DOHH2 (cell line): Measurements from ENCODE around the gene JUN.

Source experiments
- H3F3A ChIP-seq: fragments of 200-600 bp; sonication (generic), shearing (Covaris generic); 2 replicates; pipeline ENCODE4 v1.6.0; 2016; ENCODE audit warnings: antibody characterized with exemption, mild to moderate bottlenecking; ENCODE audit not compliant: control insufficient read depth, insufficient read depth
- H3K27ac ChIP-seq: fragments of 200-600 bp; sonication (generic); 2 replicates; pipeline ENCODE4 v1.5.1; 2014; ENCODE audit warnings: low read depth, mild to moderate bottlenecking, low read length, moderate library complexity
- H3K27me3 ChIP-seq: fragments of 200-600 bp; sonication (generic); 2 replicates; pipeline ENCODE4 v1.6.1; 2014; ENCODE audit warnings: mild to moderate bottlenecking, low read length, mixed read lengths; ENCODE audit not compliant: control insufficient read depth
- H3K36me3 ChIP-seq: fragments of 200-600 bp; sonication (generic); 2 replicates; pipeline ENCODE4 v1.6.1; 2014; ENCODE audit warnings: mild to moderate bottlenecking, low read length, moderate library complexity, mixed read lengths; ENCODE audit not compliant: control insufficient read depth
- H3K4me1 ChIP-seq: fragments of 200-600 bp; sonication (generic); 2 replicates; pipeline ENCODE4 v1.6.1; 2014; ENCODE audit warnings: mild to moderate bottlenecking, low read length, mixed read lengths; ENCODE audit not compliant: control insufficient read depth
- H3K4me2 ChIP-seq: fragments of 200-600 bp; sonication (generic); 2 replicates; pipeline ENCODE4 v1.6.0; 2014; ENCODE audit warnings: mild to moderate bottlenecking, low read length, moderate library complexity
- H3K4me3 ChIP-seq: fragments of 200-600 bp; sonication (generic); 2 replicates; pipeline ENCODE4 v1.5.1; 2014; ENCODE audit warnings: mild to moderate bottlenecking, low read length, mixed read lengths
- H3K79me2 ChIP-seq: fragments of 200-600 bp; sonication (generic); 2 replicates; pipeline ENCODE4 v1.6.1; 2014; ENCODE audit warnings: mild to moderate bottlenecking, low read length, mixed read lengths; ENCODE audit not compliant: control insufficient read depth
- H3K9me2 ChIP-seq: fragments of 200-600 bp; sonication (generic); replicated peaks from 2 replicates; pipeline ENCODE4 v1.6.1; 2014; ENCODE audit warnings: mild to moderate bottlenecking, low read length, mixed read lengths; ENCODE audit not compliant: control insufficient read depth
- H3K9me3 ChIP-seq: fragments of 200-600 bp; sonication (generic); 2 replicates; pipeline ENCODE4 v1.6.1; 2014; ENCODE audit warnings: antibody characterized with exemption, low read length, mixed read lengths; ENCODE audit not compliant: control insufficient read depth, insufficient read depth
- H4K20me1 ChIP-seq: fragments of 200-600 bp; sonication (generic); 2 replicates; pipeline ENCODE4 v1.6.0; 2014; ENCODE audit warnings: low read depth, mild to moderate bottlenecking, antibody characterized with exemption, low read length, moderate library complexity; ENCODE audit not compliant: control insufficient read depth, insufficient read depth
- EZH2phosphoT487 ChIP-seq: fragments of 200-600 bp; sonication (generic); IDR thresholded peaks from 2 replicates; pipeline ENCODE4 v1.6.1; 2017; ENCODE audit warnings: borderline replicate concordance, mild to moderate bottlenecking, antibody characterized with exemption, low read length, moderate library complexity, mixed read lengths
- TF ChIP-seq, protein P1 (sequence below): fragments of 200-600 bp; sonication (generic); IDR thresholded peaks from one replicate; pipeline ENCODE4 v1.5.1; 2014; ENCODE audit warnings: antibody characterized with exemption, mild to moderate bottlenecking, low read depth, low read length; ENCODE audit not compliant: poor library complexity, severe bottlenecking

Gene JUN

DNA sequence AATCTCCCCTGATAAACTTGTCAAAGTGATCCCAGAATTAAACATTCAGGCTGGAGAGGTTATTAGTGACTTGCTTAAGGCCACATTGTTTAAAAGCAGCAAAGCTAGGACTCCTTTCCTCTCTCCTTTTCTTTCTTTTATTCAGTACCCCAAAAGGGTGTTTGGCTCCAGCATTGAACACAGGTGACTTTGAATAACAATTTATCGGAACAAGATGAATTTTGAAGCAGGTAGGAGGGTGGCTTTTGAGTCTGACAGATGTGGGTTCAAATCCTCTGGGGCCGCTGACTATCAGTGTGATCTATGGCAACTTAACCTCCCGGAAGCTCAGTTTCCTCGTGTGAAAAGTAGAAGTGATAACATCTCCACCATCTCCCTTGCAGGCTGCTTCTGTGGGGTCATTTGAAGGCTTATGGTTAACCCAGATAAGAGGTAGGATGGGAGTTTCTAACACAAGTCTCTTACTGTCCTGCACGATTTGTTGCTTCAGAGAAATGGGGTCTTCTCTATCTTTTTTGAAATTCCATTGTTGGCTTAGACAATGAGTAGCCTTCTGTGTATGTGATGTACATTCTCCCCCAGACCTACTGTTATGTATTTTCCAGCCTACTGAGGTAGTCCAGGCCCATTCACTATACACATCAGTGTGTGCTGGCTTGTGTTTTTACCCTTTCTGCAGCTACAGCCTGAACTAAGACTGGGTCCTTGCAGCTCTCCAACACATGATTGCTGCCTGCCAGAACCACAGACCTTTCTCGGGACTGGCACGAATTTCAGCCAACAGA lies 29.0 kb downstream of the JUN start:
- no peaks in the 10 kb centered on the region for H4K20me1 ChIP-seq
- H3F3A ChIP-seq, result no peaks in the 10 kb centered on the region
- no peaks in the 10 kb centered on the region for H3K36me3 ChIP-seq
- no peak overlapping the region for H3K27ac ChIP-seq
- H3K9me3 ChIP-seq, result no peaks in the 10 kb centered on the region
- H3K4me2 ChIP-seq, result no peak overlapping the region
- H3K9me2 ChIP-seq, result no peaks in the 10 kb centered on the region
- H3K79me2 ChIP-seq, result no peaks in the 10 kb centered on the region
- H3K4me3 ChIP-seq, result no peak overlapping the region
- H3K4me1 ChIP-seq, result no peaks in the 10 kb centered on the region
- no peak for TF ChIP-seq EZH2phosphoT487
- TF ChIP-seq, protein P1, sequence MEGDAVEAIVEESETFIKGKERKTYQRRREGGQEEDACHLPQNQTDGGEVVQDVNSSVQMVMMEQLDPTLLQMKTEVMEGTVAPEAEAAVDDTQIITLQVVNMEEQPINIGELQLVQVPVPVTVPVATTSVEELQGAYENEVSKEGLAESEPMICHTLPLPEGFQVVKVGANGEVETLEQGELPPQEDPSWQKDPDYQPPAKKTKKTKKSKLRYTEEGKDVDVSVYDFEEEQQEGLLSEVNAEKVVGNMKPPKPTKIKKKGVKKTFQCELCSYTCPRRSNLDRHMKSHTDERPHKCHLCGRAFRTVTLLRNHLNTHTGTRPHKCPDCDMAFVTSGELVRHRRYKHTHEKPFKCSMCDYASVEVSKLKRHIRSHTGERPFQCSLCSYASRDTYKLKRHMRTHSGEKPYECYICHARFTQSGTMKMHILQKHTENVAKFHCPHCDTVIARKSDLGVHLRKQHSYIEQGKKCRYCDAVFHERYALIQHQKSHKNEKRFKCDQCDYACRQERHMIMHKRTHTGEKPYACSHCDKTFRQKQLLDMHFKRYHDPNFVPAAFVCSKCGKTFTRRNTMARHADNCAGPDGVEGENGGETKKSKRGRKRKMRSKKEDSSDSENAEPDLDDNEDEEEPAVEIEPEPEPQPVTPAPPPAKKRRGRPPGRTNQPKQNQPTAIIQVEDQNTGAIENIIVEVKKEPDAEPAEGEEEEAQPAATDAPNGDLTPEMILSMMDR, result no peak
- H3K27me3 ChIP-seq, result peaks cover 10% of the 10 kb centered on the region; the same call in 1 of the 2 replicates

DNA sequence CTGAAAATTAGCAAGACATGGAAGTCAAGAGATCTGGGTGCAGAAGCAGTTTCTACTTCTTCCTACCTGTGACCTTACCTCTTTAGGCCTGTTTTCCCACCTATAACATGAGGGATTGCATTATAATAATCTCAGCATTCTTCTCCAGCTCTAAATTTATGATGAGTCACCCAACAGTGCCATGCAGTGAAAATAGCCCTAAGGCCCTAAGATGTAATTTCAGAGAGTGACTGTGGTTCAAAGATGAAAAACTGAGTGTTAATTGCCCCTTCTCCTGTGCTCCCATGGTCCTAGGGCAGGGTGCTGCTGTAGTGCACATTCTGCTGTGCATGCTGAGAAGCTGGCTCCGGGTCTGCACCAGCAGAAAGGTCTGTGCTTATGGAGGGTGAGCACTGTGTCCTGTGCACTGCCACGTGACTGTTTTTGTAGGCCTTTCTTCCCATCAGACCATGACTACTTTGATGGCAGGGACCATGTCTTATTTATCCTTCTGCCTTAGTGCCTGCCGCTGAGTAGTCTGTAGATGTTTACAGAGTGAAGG lies 29.7 kb downstream of the JUN start:
- no peaks in the 10 kb centered on the region for H4K20me1 ChIP-seq
- TF ChIP-seq, protein P1, result no peak
- no peaks in the 10 kb centered on the region for H3K36me3 ChIP-seq
- H3K4me1 ChIP-seq, result no peaks in the 10 kb centered on the region
- H3K9me2 ChIP-seq, result no peaks in the 10 kb centered on the region
- H3K4me2 ChIP-seq, result no peak overlapping the region
- H3F3A ChIP-seq, result no peaks in the 10 kb centered on the region
- no peaks in the 10 kb centered on the region for H3K9me3 ChIP-seq
- peaks cover 13% of the 10 kb centered on the region; the same call in 1 of the 2 replicates for H3K27me3 ChIP-seq
- no peaks in the 10 kb centered on the region for H3K79me2 ChIP-seq
- H3K27ac ChIP-seq, result no peak overlapping the region
- H3K4me3 ChIP-seq, result no peak overlapping the region

DNA sequence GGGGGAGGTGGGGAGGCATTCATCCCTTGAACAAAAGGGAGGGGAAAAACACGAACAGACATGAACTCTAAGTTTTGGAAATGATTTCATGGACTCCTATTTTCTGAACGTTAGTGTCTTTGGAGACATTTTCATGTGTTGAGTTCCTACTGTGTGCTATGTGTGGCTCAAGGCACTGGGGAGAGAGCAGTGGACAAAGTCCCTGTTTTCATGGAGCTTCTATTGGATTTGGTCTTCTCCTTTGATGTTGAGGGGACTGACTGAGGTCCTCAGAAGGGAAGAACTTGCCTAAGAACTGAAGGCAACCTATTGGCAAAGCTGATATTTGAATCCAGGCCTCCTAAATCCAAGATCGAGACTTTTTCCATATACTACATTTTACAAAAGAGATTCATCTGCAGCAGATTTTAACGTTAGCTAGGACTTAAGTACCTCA lies 30.4 kb downstream of the JUN start:
- H3K79me2 ChIP-seq, result no peaks in the 10 kb centered on the region
- H3K4me2 ChIP-seq, result no peak overlapping the region
- no peaks in the 10 kb centered on the region for H3K9me3 ChIP-seq
- peaks cover 13% of the 10 kb centered on the region; the same call in 1 of the 2 replicates for H3K27me3 ChIP-seq
- H4K20me1 ChIP-seq, result no peaks in the 10 kb centered on the region
- H3K36me3 ChIP-seq, result no peaks in the 10 kb centered on the region
- no peaks in the 10 kb centered on the region for H3F3A ChIP-seq
- H3K27ac ChIP-seq, result no peak overlapping the region
- TF ChIP-seq, protein P1, result no peak
- TF ChIP-seq EZH2phosphoT487, result no peak
- H3K4me1 ChIP-seq, result no peaks in the 10 kb centered on the region
- no peaks in the 10 kb centered on the region for H3K9me2 ChIP-seq
- no peak overlapping the region for H3K4me3 ChIP-seq
